ENCODE data around the gene RPS6KC1. TPM values are rescaled to one million over a fixed set of nuclear protein-coding genes. Genes with fewer than 3 reads are reported as not detected.

RPS6KC1 gene
- total RNA-seq, 2 donors from 2014 or later = 13.7 to 48.5 TPM

- H3K4me1 ChIP-seq = no peaks in the 10 kb centered on the region
- H3K4me3 ChIP-seq = no peak overlapping the region
- ATAC-seq = no peak
- TF ChIP-seq CTCF (IDR thresholded peaks at IDR 0.05) (no peak), POLR2A (IDR thresholded peaks at IDR 0.05) (no peak)
- H3K9me3 ChIP-seq = no peaks in the 10 kb centered on the region
- H3K27ac ChIP-seq = no peak overlapping the region
- DNase-seq = no peak
- WGBS, 2 donors = 92 to 96% methylated on average over 2 of the region's 2 CpGs
- no peaks in the 10 kb centered on the region for H3K36me3 ChIP-seq (replicated peaks in 1 of 2; ENCODE audit: insufficient read depth in 1 of 2, low read depth in 2 of 2)
- intact Hi-C loops (cut with DNase I) = no loop called here
- no peaks in the 10 kb centered on the region for H3K27me3 ChIP-seq
Measured at GRCh38 chr1:213075725-213076124, 24.7 kb downstream of the RPS6KC1 start.

DNA sequence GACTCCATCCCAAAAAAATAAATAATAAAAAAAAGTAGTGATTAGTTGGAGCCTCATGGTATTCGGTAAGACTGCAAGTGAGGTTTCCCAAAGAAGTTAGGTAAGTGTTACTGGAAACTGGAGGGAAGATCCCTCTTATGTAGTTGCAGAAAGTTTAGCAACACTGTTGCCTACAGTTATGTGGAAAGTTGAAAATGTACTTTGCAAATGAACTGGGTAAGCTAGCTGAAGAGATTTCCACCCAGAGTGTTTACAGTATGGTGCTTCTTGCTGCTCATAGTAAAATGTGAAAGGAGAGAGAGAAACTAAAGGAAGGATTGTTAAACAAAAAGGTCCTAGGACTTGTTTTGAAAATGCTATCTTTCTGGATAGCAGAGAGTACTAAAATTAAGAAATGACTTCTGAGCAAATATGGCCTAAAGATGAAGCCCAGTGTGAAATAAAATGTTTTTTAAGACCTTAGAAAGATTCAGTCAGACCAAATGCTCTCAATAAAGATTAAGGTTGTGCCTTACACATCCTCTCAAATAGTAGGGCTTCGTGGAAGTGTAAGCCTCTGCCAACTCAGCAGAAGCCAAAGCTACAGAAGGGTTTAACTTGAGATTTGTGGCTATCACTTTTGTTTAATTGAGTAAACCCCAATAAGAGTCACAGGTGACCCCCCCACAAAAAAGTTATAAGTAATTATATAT, 31.5 kb downstream of the RPS6KC1 start:
- no peaks in the 10 kb centered on the region for H3K4me1 ChIP-seq
- DNase-seq = no peak
- WGBS, 2 donors = 94 to 98% methylated on average over 2 of the region's 2 CpGs
- H3K27me3 ChIP-seq = no peaks in the 10 kb centered on the region
- no peak overlapping the region for H3K4me3 ChIP-seq
- intact Hi-C loops (cut with DNase I) = no loop called here
- no peaks in the 10 kb centered on the region for H3K36me3 ChIP-seq (replicated peaks in 1 of 2; ENCODE audit: insufficient read depth in 1 of 2, low read depth in 2 of 2)
- no peak for TF ChIP-seq CTCF (IDR thresholded peaks at IDR 0.05)
- TF ChIP-seq POLR2A (IDR thresholded peaks at IDR 0.05) = no peak
- H3K27ac ChIP-seq = no peak overlapping the region
- ATAC-seq = no peak
- no peaks in the 10 kb centered on the region for H3K9me3 ChIP-seq

- Histone ChIP-seq H3K4me1 (no peaks in the 10 kb centered on the region), H3K36me3 (replicated peaks in 1 of 2; ENCODE audit: insufficient read depth in 1 of 2, low read depth in 2 of 2) (no peaks in the 10 kb centered on the region), H3K27ac (no peak overlapping the region), H3K27me3 (no peaks in the 10 kb centered on the region), H3K4me3 (no peak overlapping the region), H3K9me3 (no peaks in the 10 kb centered on the region)
- no peak for DNase-seq
- WGBS, 2 donors = 87 to 93% methylated on average over 3 of the region's 3 CpGs
- TF ChIP-seq POLR2A (IDR thresholded peaks at IDR 0.05) = no peak
- TF ChIP-seq CTCF (IDR thresholded peaks at IDR 0.05) = no peak
- no peak for ATAC-seq
- intact Hi-C loops (cut with DNase I) = no loop called here
Measured at GRCh38 chr1:213083112-213083445, 32.0 kb downstream of the RPS6KC1 start.

GRCh38 chr1:213087911-213088310, 36.9 kb downstream of the RPS6KC1 start:
- TF ChIP-seq POLR2A (IDR thresholded peaks at IDR 0.05) (no peak), CTCF (IDR thresholded peaks at IDR 0.05) (no peak)
- Histone ChIP-seq H3K4me1 (no peaks in the 10 kb centered on the region), H3K27me3 (no peaks in the 10 kb centered on the region), H3K4me3 (no peak overlapping the region), H3K27ac (no peak overlapping the region), H3K9me3 (no peaks in the 10 kb centered on the region), H3K36me3 (replicated peaks in 1 of 2; ENCODE audit: insufficient read depth in 1 of 2, low read depth in 2 of 2) (no peaks in the 10 kb centered on the region)
- 90% methylated on average over 3 of the region's 3 CpGs for WGBS, 2 donors
- intact Hi-C loops (cut with DNase I) = no loop called here
- DNase-seq (no peak), ATAC-seq (no peak)

- no peak for TF ChIP-seq POLR2A (IDR thresholded peaks at IDR 0.05)
Measured at GRCh38 chr1:213089924-213090677, 39.1 kb downstream of the RPS6KC1 start.

More at GRCh38 chr1:213089924-213090677, 39.1 kb downstream of the RPS6KC1 start:
- ATAC-seq (no peak), DNase-seq (no peak)
- intact Hi-C loops (cut with DNase I) = no loop called here
- no peaks in the 10 kb centered on the region for H3K4me1 ChIP-seq
- H3K36me3 ChIP-seq (replicated peaks in 1 of 2; ENCODE audit: insufficient read depth in 1 of 2, low read depth in 2 of 2) = no peaks in the 10 kb centered on the region
- no peak overlapping the region for H3K4me3 ChIP-seq
- H3K9me3 ChIP-seq = no peaks in the 10 kb centered on the region
- H3K27ac ChIP-seq = no peak overlapping the region
- no peaks in the 10 kb centered on the region for H3K27me3 ChIP-seq
